Adipocyte (in vitro differentiated cells): ENCODE data around the gene RELL1.
A peak's percentile ranks its signal among the peaks of the same experiment; 100 is the strongest.

ENCODE experiments used
- DNase-seq: peaks from one replicate; pipeline ENCODE4 v3.0.0-alpha.2; 2015; ENCODE audit warnings: low read depth
- H3K27me3 ChIP-seq: replicated peaks from 2 replicates; pipeline ENCODE4 v1.7.0; 2013; ENCODE audit warnings: mild to moderate bottlenecking, low read length, moderate library complexity; ENCODE audit not compliant: control insufficient read depth, insufficient read depth
- H3K36me3 ChIP-seq: 2 replicates; pipeline ENCODE4 v1.7.0; 2013; ENCODE audit warnings: low read length, mild to moderate bottlenecking, moderate library complexity; ENCODE audit not compliant: control insufficient read depth, insufficient read depth, severe bottlenecking
- H3K4me1 ChIP-seq: 2 replicates; pipeline ENCODE4 v1.7.0; 2013; ENCODE audit warnings: mild to moderate bottlenecking, low read length, moderate library complexity; ENCODE audit not compliant: control insufficient read depth, insufficient read depth
- H3K4me3 ChIP-seq: 2 replicates; pipeline ENCODE4 v1.7.0; 2013; ENCODE audit warnings: mild to moderate bottlenecking, low read length, moderate library complexity
- H3K9ac ChIP-seq: 2 replicates; pipeline ENCODE4 v1.7.0; 2013; ENCODE audit warnings: mild to moderate bottlenecking, low read length, moderate library complexity
- H3K9me3 ChIP-seq: 2 replicates; pipeline ENCODE4 v1.7.0; 2013; ENCODE audit warnings: mild to moderate bottlenecking, low read length, moderate library complexity; ENCODE audit not compliant: control insufficient read depth

Gene RELL1, protein sequence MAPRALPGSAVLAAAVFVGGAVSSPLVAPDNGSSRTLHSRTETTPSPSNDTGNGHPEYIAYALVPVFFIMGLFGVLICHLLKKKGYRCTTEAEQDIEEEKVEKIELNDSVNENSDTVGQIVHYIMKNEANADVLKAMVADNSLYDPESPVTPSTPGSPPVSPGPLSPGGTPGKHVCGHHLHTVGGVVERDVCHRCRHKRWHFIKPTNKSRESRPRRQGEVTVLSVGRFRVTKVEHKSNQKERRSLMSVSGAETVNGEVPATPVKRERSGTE

DNA sequence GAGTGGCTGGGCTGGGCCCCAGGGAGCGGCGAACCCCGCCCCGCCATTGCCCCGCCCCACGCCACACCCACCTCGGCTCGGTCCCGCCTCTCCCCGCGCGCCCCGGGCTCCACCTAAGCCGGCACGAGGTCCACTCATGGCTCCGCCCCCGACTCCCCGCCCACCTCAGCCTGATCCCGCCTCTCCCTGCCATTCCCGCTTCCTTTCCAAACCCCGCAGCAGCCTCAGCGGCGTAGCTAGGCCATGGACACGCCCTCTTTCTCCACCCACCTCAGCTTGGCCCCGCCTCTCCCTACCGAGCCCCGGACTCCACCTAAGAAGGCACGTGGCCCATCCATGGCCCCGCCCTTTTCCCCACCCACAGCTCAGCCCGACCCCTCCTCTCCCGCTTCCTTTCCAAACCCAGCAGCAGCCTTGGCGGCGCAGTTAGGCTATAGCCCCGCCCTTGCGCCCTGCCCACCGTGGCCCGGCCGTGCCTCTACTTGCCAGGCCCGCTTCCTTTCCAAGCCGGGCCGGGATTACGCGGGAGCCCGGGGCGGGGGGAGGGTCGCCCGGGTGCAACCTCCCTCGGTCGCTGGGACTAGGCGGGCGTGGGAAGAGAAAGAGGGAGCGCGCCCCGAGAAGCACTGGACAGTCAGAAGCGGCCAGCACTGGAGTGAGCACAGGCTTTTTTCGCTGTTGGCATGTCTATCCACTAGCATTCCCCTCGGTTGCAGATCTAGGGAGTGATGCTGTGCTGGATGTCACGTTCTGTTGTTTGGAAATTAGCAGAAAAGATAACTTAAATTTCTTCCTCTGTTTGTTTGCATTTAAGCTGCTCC, at the start of gene RELL1:
RELL1 (minus strand) TSS at position 4 of the 821 bp plus-strand sequence. CDS start 89 bp downstream, outside the sequence.
- no peaks in the 10 kb centered on the region for H3K27me3 ChIP-seq
- peak; percentile 100 for DNase-seq
- peaks cover 18% of the 10 kb centered on the region for H3K4me1 ChIP-seq
- peak within 1 kb of the TSS; percentile 88 for H3K9ac ChIP-seq
- H3K4me3 ChIP-seq, result peak within 1 kb of the TSS; percentile 91
- H3K9me3 ChIP-seq, result no peaks in the 10 kb centered on the region
- H3K36me3 ChIP-seq, result no peaks in the 10 kb centered on the region

DNA sequence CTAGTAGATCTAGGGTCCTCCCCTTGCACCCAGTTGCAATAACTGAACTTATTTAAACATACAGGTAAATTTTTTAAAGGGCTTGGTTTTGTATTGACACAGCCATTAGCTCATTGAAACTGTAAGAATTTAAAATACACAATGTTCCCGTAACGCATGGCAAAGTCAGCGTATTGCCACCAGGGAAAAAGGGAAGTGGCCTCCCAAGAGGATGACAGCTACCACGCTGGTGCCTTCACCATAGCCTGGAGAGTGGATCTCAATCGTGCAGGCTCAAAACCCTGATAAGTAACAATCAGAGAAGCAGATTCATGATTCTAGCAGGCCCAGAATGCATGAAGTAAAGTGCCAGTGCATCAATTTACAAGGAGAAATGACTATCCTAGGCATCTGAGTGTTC, 49.4 kb upstream of the RELL1 start:
- Histone ChIP-seq H3K4me1 (no peaks in the 10 kb centered on the region), H3K27me3 (peaks cover 11% of the 10 kb centered on the region), H3K36me3 (no peaks in the 10 kb centered on the region), H3K4me3 (no peak overlapping the region), H3K9me3 (no peaks in the 10 kb centered on the region), H3K9ac (no peak overlapping the region)
- no peak for DNase-seq

DNA sequence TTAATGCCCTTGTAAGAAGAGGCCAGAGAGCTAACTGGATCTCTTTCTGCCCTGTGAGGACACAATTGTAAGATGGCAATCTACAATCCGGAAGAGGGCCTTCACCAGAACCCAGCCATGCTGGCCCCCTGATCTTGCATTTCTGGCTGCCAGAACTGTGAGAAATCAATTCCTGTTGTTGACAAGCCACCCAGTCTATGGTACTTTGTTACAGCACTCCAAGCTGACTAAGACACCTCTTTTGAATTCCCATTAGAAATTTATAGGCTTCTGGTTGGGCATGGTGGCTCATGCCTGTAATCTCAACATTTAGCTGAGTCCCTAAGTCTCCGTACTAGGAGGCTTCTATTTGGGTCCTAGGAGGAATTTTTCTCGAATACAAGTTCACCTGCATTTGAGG, 48.8 kb upstream of the RELL1 start:
- Histone ChIP-seq H3K4me1 (no peaks in the 10 kb centered on the region), H3K9ac (no peak overlapping the region), H3K4me3 (no peak overlapping the region), H3K27me3 (peaks cover 5% of the 10 kb centered on the region), H3K36me3 (no peaks in the 10 kb centered on the region), H3K9me3 (no peaks in the 10 kb centered on the region)
- DNase-seq, result no peak

DNA sequence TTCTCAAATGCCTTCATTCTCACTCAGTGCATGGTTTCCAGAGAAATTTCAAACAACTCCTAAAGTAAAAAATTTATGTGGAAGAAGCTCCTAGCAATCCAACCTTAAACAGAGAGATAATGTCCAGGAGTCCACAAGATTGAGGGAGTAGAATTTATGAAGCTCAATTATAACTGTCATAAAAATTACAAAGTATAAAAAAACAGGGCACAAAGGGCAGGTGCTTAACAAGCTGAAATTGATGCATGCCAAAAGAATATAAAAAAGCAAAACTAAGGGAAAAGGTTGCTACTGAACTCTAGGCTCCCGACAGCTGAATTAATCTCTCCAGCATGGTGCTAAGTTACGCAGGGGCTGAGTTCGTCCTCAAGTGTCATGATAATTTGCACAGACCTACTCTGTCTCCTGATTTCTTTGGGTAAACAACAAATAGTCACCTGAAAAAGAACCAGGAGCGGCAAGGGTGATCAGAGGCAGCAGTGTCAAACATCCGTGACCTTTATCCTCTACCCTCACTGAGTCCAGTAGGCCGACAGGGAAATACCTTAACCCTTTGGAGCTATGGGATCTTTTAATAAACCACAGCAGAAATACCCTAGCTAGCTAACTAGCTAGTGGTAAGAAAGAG, 47.2 kb upstream of the RELL1 start:
- Histone ChIP-seq H3K4me1 (peaks cover 7% of the 10 kb centered on the region), H3K9ac (no peak overlapping the region), H3K36me3 (no peaks in the 10 kb centered on the region), H3K27me3 (peaks cover 5% of the 10 kb centered on the region), H3K9me3 (no peaks in the 10 kb centered on the region), H3K4me3 (no peak overlapping the region)
- DNase-seq, result no peak

DNA sequence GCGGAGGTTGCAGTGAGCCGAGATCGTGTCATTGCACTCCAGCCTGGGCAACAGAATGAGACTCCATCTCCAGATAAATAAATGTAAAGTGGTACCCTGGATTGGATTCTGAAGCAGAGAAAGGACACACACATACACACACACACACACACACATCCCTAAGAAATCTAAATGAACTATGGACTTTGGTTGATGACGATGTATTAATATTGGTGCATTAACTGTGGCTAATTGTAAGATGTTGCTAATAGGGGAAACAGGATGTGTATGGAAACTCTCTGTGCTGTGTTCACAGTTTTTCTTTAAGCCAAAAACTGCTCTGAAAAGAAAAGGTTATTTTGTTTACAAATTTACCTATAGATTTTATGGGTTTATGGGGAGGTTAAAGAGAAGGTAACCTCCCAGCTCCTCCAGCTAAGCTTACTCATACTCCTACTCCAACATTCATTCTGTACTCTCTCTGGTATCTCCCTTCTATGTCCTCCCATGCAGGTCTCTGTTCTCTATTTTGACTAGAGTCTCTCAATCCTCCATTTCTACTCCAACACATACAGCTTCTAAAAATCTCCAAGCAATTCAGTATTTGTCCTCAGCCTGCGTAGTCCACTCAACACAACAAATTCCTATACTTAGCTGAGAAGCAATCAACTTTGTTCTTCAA, 46.5 kb upstream of the RELL1 start:
- Histone ChIP-seq H3K9me3 (no peaks in the 10 kb centered on the region), H3K9ac (no peak overlapping the region), H3K36me3 (no peaks in the 10 kb centered on the region), H3K27me3 (peaks cover 10% of the 10 kb centered on the region), H3K4me3 (no peak overlapping the region), H3K4me1 (peaks cover 8% of the 10 kb centered on the region)
- DNase-seq, result no peak

DNA sequence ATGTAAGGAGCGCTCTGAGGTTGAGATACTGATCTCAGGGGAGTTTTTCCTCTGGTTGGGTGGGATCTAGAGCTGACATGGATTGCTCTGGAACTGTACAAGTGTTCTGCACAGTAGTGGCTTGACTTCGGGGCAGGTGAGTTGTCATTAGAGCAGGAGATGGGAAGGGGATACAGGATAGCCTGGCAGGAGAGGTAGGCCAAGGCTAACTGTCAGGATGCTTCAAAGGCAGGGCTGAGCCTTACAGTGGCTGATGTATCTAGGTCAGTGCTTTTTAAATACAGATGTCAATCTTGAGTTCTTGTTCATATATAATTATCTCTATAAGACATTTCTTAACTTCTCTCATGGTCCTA, 43.5 kb upstream of the RELL1 start:
- Histone ChIP-seq H3K4me3 (no peak overlapping the region), H3K4me1 (peaks cover 21% of the 10 kb centered on the region), H3K9me3 (no peaks in the 10 kb centered on the region), H3K36me3 (no peaks in the 10 kb centered on the region), H3K9ac (no peak overlapping the region), H3K27me3 (peaks cover 10% of the 10 kb centered on the region)
- no peak for DNase-seq

DNA sequence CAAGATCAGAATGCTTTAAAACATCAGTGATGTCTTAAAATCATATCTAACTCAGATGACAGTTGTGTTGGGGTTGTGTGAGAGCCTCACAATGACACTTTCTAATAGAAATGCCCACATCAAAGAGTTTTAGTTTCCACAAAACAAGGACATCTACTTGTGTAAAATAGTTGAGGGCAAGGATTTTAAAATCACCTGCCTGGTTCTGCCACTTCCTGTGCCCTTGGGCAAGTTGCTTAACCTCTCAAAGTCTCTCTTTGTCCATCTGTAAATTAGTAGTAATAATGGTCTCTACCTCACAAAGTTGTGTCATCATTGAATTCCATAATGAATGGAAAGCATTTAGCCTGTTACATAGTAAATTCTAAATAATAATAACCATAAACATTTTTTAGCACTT, 41.9 kb upstream of the RELL1 start:
- Histone ChIP-seq H3K9ac (no peak overlapping the region), H3K4me1 (peaks cover 21% of the 10 kb centered on the region), H3K36me3 (no peaks in the 10 kb centered on the region), H3K4me3 (no peak overlapping the region), H3K9me3 (no peaks in the 10 kb centered on the region), H3K27me3 (peaks cover 10% of the 10 kb centered on the region)
- no peak for DNase-seq

DNA sequence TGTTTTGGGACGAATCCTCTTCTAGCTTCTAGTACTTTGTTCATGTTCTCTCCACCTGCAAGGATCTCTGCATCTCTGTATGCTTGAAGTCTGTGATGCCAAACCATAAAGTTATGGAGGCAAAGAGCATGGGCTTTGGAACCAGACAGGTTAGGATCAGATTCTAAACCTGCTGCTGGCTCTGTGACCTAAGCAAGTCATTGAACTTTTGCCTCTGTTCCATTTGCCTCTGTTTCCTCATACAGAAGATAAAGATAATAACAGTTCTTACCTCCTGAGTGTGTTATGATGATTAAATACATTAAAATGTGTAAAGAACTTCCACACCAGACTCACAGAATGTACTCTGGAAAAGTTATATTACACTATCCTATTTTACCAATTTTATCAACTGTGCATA, 41.5 kb upstream of the RELL1 start:
- no peak for DNase-seq
- Histone ChIP-seq H3K4me1 (peaks cover 21% of the 10 kb centered on the region), H3K9me3 (no peaks in the 10 kb centered on the region), H3K4me3 (no peak overlapping the region), H3K27me3 (peaks cover 11% of the 10 kb centered on the region), H3K9ac (no peak overlapping the region), H3K36me3 (no peaks in the 10 kb centered on the region)

DNA sequence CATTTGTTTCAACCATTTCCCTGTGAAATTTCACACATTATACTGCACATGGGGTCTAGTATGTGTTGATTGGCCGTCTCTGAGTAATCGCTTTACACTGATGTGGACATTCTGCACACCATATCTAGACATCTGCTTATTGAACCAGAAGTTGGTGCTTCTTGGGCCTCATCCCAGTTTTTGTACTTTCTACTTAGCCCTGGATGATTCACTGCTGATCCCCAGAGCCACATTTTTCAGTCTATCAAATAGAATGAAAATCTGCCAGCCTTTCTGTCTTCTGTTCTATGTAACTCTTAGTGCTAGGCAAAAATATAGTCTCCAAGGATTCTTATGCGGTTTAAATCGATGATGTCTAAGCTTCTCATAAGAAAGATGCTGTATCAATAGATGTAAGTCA, 40.5 kb upstream of the RELL1 start:
- DNase-seq, result peak; percentile 80
- Histone ChIP-seq H3K27me3 (peaks cover 15% of the 10 kb centered on the region), H3K9ac (no peak overlapping the region), H3K4me1 (peaks cover 21% of the 10 kb centered on the region), H3K9me3 (no peaks in the 10 kb centered on the region), H3K4me3 (no peak overlapping the region), H3K36me3 (no peaks in the 10 kb centered on the region)

DNA sequence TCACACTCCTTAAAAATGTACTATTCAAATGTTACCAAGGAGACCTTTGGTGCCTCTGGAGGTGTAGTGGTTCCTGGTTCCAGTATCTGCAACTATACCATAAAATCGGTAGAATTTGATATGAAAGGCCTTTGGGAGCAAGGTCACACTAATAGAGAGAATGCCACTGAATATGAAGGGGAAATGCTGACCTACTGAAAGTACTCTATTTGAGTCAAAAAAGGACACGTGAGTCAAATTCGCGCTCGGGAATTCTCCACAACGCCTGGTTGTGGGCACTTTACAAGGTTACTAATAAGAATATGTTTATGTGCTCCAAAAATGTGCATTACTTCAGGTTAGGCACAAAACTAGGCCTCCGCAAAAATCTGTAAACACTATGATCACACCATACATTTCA, 39.5 kb upstream of the RELL1 start:
- no peak for DNase-seq
- Histone ChIP-seq H3K4me3 (no peak overlapping the region), H3K9me3 (no peaks in the 10 kb centered on the region), H3K9ac (no peak overlapping the region), H3K4me1 (peaks cover 21% of the 10 kb centered on the region), H3K36me3 (no peaks in the 10 kb centered on the region), H3K27me3 (peaks cover 15% of the 10 kb centered on the region)

DNA sequence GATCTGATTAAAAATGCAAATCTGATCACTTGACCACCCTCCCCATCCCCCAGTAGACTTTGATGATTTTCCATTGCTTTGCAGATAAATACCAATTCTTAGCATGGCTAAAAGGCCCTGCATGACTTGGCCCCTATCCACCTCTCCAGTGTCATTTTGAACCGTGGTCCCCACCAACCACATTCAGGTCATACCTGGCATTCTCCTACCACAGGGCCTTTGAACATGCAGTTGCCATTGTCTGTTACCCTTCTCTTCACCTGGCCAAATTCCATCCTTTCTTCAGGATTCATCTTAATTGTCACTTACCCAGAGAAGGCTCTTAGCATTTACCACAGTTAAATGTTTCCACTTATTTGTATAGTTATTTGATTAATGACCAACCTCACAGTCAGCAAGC, 36.9 kb upstream of the RELL1 start:
- Histone ChIP-seq H3K9ac (no peak overlapping the region), H3K4me1 (peaks cover 14% of the 10 kb centered on the region), H3K9me3 (no peaks in the 10 kb centered on the region), H3K4me3 (no peak overlapping the region), H3K27me3 (peaks cover 13% of the 10 kb centered on the region), H3K36me3 (no peaks in the 10 kb centered on the region)
- no peak for DNase-seq
